Measurements from ENCODE around the gene TBC1D30.

GRCh38 chr12:64864319-64864718 is 39.9 kb downstream of the TBC1D30 start:
- no peak for TF ChIP-seq CTCF (IDR thresholded peaks at IDR 0.05)
- TF ChIP-seq POLR2AphosphoS5 (IDR thresholded peaks at IDR 0.05; ENCODE audit: low read depth, low read length), result no peak
- no peak for TF ChIP-seq REST (IDR thresholded peaks at IDR 0.05; ENCODE audit: insufficient read depth in 1 of 2, low read depth in 2 of 2, low read length in 1 of 2)
- TF ChIP-seq TCF7L2 (IDR thresholded peaks at IDR 0.05; ENCODE audit: low read depth, low read length), result no peak

All from Panc1 (cell line).